ENCODE measurements around the gene TFIP11.

The TFIP11 gene

DNA sequence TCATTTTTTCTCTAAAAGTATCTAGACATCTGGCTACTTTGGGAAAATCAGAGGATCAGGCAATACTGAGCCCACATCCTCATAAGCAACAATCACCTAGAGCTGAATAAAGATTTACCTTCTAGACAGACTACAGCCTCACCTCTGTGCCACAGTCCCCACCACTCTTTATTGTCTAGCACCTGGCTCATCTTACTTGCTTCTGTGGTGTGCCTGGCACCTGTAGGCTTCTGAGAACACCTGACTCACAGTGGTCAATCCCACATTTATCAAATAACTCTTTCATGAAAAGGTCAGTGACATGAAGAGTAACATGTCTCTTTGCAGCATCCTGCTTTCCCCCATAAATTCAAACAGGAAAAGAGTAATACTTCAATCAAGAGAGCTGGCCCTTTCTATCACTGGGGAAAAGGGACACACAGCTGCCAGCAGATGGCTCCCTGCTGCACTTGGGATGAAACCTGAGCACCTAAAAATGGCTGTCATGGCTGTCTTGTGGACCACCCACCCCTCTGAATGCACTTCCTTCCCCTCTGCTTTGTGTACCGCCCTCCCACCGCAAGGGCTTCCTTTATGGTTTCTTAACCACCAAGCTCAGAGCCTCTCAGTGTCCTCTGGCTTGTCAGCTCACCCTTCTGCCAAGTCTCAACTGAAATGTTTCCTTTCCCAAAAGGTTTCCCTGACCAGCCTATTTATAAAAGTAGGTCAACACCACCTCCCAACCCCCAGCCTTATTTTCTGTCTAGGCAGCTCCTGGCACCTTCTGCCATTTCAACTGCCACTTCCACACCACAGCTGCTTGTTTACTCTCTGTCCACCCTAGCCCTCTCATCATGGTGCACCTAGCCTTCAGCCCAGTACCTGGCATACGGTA is 9.3 kb downstream of the TFIP11 start:
- no peak for FAIRE-seq

DNA sequence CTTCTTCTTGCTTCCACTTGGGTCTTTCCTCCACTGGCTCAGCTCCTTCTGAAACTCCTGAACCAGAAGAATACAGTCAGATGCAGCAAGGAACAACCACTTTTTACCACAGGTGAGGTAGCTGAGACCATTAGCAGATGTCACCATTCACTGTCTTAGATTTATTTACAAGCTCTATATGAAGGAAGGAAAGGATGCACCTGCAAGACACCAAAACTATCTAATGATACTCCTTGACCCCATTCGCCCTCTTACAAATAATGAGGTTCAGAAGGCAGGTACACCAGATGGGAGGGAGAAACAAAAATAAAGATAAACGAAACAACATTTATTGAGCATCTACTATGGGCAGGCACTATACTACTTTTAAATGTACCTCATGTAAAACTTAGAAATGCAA is 10.3 kb downstream of the TFIP11 start:
- FAIRE-seq: no peak

DNA sequence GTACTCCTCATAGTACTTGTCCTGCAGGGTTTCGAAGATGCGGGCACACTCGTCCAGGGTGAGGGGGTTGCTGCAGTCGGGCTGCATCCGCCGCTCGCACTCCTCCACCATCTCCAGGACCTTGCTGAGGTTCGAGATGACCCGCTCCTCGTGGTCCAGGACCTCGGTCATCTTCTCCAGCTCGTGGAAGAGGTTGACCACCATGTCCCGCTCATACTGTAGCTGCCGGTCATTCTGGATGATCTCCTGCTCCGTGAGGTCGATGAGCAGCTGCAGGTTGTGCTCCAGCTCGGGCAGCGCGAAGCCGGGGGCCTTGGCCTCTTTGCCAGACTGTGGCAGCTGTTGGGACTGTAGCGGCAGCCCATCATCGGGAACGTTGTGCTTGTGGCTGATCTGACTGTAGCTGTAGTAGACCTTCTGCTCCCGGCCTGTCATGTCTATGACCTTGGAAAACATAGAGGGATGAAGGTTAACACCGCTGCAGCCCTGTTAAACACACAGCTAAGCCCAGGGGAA is 13.0 kb downstream of the TFIP11 start:
- no peak for FAIRE-seq

DNA sequence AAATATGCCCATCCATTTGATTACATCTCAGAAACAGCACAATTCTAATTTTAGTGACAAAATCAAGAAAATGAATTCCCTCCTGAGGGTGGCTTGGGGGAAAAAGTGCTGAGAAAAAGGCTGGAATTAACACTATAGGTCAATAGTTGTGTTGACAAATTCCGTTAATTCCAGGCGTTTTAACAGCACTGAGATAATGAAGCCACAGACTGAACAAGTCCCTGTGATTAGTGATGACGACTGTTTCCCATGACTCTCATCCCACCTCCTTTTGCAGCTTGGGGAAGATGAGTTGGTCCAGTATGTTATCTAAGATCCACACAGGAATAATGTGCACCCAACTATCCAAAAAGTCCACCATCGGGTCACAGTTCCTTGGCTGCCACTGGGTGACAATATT is 15.8 kb downstream of the TFIP11 start:
- FAIRE-seq: no peak

DNA sequence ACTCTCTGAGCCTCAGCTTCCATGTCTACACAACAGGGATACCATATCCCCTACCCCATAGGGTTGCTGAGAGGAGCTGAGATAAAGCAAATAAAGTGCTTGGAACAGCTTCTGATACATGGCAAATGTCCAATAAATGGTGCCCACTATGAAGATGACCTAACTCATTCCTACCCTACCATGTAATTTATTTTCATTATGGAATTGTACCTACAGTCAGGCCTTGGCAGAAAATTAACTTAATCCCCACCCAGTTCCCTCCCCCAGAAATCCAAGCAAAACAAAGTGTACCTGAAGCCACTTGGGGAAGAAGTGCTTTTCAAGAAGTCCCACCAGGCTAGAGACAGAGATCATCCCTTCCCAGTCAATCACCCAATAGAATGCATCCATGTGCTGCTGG is 17.8 kb downstream of the TFIP11 start:
- no peak for FAIRE-seq

DNA sequence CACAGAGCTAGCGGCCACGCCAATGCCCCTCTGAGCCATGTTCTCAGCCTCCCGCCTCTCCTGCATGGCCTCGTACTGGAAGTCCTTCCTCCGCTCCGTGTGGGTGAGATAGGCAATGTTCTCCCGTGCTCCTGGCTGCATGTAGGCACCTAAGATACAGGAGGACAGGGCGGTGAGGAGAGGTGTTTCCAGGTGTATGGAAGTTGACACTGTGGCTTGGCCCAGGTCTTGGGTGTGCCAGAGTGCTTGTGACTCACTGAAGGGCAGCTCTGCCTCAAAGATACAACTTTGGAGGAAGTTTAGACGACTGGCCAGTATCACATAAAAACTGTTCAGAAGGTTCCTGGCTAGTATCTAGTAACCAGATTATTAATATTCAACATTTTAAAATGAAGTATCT is 20.1 kb downstream of the TFIP11 start:
- no peak for FAIRE-seq

DNA sequence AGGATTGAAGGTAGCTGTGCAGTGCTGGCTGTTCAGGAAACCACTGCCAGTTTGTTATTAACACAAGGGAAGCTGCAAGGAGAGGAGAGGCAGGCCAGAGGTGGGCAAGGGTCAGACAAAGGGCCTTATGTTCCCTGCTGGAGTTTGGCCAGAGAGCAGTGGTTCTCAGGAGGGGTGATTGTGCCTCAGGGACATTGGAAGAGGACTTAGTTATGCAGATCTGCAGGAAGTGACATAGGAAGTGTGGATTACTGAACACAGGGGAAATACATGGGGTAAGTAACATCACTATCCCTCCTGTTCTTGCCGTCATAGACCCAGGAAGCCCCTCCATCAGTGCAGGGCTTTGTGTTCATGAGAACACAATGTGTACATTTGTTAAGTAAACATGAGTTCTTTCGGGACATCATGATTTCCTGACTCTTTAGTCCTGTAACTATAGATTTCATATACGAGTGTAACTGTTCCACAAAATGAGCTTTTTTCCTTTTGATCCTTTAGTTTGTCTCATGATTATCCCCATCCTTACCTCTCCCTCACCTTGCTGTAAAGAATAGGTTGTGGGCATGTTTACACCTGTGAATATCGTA is 22.7 kb downstream of the TFIP11 start:
- FAIRE-seq: no peak

DNA sequence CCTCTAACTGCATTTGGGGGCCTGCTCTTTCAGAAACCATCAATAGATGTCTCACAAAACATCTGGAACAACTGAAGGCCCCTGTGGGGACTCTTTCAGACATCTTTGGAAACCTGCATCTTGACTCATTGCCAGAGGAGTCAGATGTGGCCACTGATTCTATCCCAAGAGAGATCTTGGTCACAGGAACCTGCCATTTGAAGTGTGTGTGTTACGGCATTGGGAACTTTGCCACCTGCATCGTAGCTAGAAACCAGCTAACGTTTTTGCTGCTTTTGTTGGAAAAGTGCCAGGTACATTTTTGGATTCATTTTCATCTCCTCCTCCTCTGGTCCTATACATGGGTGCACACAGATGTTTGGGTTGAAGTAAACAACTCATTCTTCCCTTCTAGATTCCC is 24.3 kb downstream of the TFIP11 start:
- no peak for FAIRE-seq

DNA sequence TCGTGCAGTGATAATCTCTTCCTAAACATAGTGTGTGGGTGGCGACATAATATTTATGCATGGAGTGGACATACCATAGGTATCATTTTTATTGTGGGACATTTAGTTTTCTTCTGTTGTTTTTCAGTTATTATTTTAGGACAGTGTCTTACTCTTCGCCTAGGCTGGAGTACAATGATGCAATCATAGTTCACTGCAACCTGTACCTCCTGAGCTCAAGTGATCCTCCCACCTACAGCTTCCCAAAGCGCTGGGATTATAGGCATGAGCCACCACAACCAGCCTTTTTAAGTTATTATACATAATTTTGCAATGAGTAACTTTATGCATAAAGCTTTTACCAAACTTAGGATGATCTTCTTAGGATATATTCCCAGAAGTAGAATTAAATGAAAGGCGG is 25.9 kb downstream of the TFIP11 start:
- no peak for FAIRE-seq

DNA sequence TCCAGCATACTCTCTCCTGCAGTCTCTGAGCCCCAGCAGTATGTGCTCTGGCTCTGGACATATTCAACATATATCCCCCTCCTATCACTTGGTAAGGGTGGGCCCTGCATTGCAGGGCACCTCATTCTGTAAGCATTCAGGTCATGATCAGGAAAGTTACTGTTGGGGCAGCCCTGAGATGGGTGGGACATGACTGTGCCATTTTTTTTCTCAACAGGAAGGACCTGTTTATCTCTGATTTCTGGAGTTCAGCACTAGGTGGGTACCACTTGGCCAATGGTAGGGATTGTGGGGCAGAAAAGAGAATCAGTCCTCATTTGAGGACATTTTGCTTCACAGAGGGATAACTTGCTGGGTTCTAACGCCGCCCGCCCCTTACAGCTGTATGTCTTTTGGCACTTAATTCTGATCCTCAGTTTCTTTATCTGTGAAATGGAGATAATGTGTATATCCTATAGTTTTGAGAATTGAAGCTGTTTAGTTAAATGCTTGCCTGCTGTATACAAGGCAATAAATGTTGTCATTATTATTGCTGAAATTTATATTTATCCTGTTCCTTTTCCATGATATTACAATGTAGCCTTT is 26.4 kb downstream of the TFIP11 start:
- no peak for FAIRE-seq

DNA sequence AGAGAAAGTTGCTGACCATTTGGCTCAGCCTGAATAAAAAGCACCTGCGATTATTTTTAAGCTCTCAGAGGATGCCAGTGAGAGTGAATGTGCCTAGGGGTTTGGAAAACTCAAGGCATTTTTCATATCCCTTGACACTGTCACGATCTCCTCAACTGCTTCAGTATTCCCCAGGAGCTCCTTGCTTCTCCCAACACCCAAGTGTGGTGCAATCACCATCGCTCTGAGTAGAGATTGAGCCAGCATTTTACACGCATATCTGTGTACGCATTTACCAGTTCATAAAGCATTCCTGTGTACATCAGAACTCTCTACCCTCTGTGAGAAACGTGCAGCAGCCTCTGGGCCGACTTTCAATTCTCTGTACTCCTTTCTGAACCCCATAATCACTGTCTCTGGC is 27.3 kb downstream of the TFIP11 start:
- FAIRE-seq: no peak

DNA sequence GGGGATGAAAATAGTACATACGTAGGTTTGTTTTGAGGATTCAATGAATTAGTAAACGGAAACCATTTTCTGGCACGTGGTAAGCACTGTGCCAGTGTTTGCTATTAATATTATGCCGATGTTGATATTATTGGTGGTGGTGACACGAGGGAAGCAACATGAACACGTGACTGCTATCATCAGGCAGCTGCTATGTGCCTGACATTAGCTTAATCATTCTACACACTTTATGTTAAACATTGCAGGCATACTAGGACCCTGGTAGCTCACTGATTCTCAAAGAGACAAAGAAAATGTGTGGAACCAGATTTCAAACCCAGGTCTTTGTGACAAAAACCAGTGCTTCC is 27.9 kb downstream of the TFIP11 start:
- no peak for FAIRE-seq

DNA sequence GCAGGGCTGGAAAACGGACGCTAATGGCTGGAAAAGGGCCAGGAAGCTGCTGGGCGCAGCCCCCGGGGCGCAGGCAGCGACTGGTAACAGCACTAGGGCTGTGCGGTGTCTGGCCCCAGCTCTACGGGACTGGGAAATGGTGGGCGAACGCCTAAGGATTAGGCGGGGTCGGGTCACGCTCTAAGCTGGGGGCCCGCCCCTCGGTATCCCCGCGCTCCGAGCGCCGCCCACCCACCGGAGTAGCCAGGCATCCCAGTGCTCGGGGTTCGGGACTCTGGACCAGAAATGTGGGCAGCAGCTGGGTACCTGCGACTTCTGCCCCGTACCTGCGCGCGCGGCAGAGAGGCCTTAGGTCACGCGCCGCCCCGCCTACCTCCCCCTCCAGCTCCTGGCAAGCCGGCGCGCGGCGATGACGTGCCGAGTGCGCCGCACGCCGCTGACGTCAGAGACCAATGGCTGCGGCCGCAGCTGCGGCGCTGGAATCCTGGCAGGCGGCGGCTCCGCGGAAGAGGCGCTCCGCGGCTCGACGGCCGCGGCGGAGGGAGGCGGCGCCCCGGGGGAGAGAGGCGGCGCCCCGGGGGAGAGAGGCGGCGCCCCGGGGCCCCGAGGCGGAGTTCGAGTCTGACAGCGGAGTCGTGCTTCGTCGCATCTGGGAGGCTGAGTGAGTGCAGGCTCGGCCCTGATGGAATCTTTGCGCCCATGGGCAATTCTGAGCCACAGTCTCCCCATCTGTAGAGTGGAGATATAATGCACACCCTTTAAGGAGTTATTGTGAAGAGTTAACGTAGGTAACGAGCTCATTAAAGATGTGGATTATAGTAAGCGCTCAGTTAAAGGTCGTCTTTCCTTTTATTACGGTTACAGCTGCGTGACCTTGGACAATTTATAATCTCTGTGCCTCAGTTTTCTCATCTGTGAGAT is 28.6 kb downstream of the TFIP11 start, which contains the start of the genes HPS4 and SRRD:
TSS of gene HPS4 (minus strand) at position 345 of the 921 bp plus-strand sequence. CDS start 2,021 bp downstream, outside the sequence.
TSS of gene SRRD (plus strand) at position 439 of the 921 bp plus-strand sequence. CDS start at position 453, 14 bp downstream.
- no peak for FAIRE-seq

DNA sequence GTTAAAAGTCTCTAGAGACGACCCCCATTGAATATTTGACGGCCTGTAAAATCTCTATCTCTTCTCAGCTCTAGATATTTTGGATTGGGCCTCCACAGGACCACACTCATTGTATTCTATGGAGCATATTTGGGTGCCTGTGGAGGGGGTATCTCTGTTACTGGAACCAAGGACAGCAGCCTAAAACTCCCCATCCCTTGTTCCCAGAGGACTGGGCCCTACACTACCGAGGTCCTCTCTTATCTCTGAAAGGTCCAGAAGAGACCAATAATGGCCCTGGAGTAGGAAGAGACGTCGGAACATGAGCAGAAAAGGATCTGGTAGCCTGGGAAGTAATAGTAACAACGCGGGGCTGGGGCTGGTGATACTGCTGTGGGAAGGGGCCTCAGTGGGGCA is 29.2 kb downstream of the TFIP11 start:
- FAIRE-seq: no peak

DNA sequence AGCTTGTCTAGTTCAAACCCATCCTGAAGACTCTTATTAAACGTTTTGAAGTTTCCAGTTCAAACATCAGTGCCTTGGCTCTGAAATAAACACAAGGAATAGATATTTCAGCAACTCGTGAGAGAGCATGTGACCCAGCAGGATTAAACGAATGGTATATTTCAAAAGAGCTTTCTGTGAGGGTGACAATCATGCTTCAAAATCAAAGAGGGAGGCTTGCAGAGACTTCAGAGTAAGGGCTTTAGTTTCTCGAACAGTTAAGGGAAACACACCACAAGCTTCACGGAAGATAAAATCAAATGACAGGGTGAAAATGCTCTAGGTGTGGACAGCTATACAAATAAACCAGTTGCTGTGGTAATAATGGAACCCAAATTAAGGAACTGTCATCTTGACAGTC is 30.1 kb downstream of the TFIP11 start:
- FAIRE-seq: no peak

DNA sequence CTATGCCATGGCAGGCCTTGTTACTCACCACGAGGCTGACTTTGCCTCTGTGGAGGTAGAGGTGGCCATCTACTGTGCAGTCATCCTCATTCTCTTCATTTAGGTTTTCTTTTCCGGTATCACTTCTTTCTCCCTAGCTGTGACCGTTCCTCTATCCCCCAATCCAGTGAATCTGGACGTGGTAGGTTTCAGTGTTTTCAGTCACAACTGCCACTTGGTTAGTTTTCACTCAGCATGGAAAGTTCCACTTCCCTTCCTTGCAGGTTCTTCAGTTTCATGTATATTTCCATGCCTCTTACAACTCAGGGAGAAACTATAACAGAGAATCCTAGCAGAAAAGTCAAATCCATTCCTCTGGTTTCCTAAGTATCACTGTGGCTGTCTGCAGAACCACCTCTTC is 30.6 kb downstream of the TFIP11 start:
- FAIRE-seq: no peak

DNA sequence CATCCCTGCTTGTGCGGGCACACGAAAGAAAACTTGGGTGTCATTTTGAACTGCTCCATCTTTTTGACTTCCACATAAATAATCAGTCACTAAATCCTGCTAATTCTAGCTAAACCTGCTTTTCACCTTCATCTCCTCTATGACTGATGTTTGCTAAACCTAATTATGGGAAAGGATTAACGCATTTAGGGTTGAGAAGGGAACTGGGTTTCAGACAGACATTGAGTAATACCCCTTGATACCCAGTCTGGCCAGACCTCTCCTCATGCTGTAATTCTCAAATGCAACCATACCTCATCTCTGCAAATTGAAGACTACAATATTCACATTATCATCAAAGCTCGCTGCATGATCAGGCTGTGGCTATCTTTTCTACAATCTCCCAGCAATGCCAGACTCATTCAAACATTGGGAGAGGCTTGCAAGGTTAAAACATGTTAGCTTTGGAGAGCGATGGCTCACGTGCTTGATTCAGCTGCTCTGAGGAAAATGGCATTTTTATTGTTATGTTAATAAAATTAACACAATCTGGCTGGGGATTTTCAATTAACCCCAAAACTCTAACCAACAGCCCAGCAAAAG is 31.1 kb downstream of the TFIP11 start:
- no peak for FAIRE-seq

DNA sequence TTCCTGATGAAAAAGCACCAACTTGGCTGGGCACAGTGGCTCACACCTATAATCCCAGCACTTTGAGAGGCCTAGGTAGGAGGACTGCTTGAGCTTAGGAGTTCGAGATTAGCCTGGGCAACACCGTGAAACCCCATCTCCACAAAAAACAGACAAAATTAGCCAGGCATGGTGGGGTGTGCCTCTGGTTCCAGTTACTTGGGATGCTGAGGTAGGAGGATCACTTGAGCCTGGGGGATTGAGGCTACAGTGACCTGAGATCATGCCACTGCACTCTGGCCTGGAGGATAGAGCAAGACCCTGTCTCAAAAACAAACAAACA is 31.7 kb downstream of the TFIP11 start:
- no peak for FAIRE-seq

DNA sequence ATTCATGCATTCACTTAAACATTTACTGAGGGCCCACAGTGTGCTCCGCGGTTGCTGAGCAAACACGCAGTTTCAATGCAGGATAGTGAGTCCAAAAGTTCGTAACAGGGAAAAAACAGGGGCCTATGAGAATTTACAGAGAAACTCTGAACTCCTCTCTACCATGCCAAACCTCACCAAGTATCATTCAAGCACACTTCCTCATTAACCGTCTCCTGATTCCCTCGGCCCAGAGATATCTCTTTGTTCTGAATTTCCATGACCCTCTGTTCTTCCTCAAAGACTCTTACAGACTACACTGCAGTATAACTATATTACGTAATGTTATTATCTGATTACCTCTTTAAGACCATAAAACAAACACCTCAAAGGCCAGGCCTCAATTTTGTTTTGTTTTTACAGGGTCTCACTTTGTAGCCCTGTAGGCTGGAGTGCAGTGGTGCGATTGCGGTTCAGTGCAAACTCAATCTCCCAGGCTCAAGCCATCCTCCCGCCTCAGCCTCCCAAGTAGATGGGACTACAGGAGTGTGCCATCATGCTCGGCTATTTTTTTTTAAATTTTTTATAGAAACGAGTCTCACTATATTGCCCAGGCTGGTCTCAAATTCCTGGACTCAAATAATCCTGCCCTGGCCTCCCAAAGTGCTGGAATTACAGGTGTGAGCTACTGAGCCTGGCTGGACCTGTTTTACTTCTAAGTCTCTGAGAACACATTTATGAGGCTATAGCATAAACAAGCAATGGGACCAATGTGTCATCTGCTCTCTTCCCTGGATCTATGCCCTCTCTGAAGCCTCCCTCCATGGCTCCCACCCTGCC is 32.3 kb downstream of the TFIP11 start:
- no peak for FAIRE-seq

DNA sequence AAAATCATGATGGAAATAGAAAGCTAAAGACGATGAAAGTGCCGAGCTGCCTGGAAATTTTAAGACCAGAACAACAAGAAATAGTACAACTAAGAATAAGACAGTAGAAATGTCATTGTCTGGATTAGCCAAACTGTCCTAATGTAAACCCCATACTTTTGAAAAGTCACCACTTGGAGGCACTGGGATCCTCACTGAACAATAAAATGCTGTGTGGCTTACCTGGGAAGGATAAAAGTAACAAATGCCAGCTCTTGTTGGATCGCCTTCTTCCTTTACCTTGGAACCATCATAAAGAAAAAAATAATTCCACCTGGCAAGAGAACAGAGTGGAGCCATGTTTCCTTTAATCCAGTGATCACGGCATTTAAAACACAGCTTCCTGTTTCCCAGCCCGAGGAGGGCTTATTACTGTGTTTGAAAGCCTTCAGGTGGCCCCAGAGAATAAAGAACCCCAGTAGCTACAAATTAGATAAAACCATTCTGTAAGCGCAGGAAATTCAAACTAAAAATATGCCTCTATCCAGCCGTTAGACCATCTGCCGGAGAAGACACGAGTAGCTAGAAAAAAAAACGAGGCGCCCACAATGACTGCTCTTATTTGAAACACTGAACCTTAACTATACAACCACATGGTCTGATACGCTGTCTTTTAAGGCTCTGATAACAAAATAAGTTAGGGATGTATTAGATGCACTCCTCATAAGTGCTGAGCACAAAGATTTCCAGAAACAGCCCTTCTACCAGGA is 33.1 kb downstream of the TFIP11 start:
- FAIRE-seq: no peak

DNA sequence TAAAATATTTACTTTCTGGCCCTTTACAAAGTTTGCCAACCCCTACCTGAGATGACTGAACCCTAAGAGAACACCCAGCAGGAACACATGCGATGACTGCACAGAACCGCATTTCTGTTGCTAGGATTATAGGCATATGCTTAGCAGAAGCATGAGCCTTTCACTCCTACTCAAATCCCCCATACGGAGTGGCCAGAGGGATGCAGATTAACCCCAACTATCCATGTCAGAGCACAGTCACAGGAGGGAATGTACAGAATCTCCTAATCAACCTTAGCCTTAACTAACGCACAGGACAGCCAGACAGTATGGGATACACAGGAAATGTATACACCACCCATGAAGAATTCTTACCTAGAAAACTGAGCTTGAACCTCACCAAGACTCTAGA is 34.9 kb downstream of the TFIP11 start:
- FAIRE-seq: no peak
